B cell (primary cell): ENCODE results near the gene STK4. TPM values are rescaled to one million over a fixed set of nuclear protein-coding genes. Genes with fewer than 3 reads are reported as not detected.

ENCODE experiments used
- ATAC-seq: fragments of 200-7000 bp; cut with Tn5 transposase; one replicate; pipeline ENCODE4 v1.10.0; 2021; ENCODE audit warnings: low read depth, mild to moderate bottlenecking, moderate number of reproducible peaks, moderate library complexity
- CTCF ChIA-PET: fragments of 350-600 bp; sonication (Branson Sonifier 250); formaldehyde crosslinking; loops from one replicate; lab custom pipeline; 2021; ENCODE audit warnings: antibody characterized with exemption, inconsistent platforms; lab: Charles Lee
- POLR2A ChIA-PET: fragments of 350-600 bp; sonication (Branson Sonifier 250); formaldehyde crosslinking; loops from one replicate; lab custom pipeline; 2021; ENCODE audit warnings: antibody characterized with exemption; lab: Charles Lee
- DNase-seq: peaks from one replicate; pipeline ENCODE4 v3.0.0; 2013
- H2AFZ ChIP-seq: 2 replicates; pipeline ENCODE4 v1.6.1; 2012; ENCODE audit warnings: mild to moderate bottlenecking, low read depth, low read length; ENCODE audit not compliant: insufficient read depth, poor library complexity, severe bottlenecking
- H3K27ac ChIP-seq, 2 donors: 1 replicate in 1 of 2; 2 replicates in 1 of 2; pipeline ENCODE4 v1.5.1; 2012 to 2013; ENCODE audit warnings: low read length in 2 of 2, mild to moderate bottlenecking in 2 of 2, moderate library complexity in 1 of 2
- H3K27me3 ChIP-seq, 4 experiments: fragments of 200-600 bp in 1 of 4; sonication (generic) in 1 of 4; replicated peaks in 1 of 4; 1 replicate in 2 of 4; 2 replicates in 2 of 4; pipeline versions ENCODE4 v1.6.1 to v1.7.0; 2013 to 2016; ENCODE audit warnings: low read length in 3 of 4, mild to moderate bottlenecking in 2 of 4, mixed read lengths in 1 of 4, moderate library complexity in 1 of 4; ENCODE audit not compliant: insufficient read depth in 4 of 4, control insufficient read depth in 3 of 4; ENCODE audit errors: control extremely low read depth in 1 of 4
- H3K36me3 ChIP-seq, 2 experiments: replicated peaks in 1 of 2; 1 replicate in 1 of 2; 2 replicates in 1 of 2; pipeline versions ENCODE4 v1.6.1 to v1.7.1; 2013; ENCODE audit warnings: low read length in 1 of 2; ENCODE audit not compliant: insufficient read depth in 2 of 2, control insufficient read depth in 1 of 2; ENCODE audit errors: control extremely low read depth in 1 of 2, extremely low read depth in 1 of 2
- H3K4me1 ChIP-seq, 2 donors: fragments of 200-600 bp in 1 of 2; sonication (generic) in 1 of 2; 1 replicate in 1 of 2; 2 replicates in 1 of 2; pipeline versions ENCODE4 v1.5.1 to v1.6.1; 2013 to 2017; ENCODE audit warnings: low read length in 2 of 2; ENCODE audit not compliant: control insufficient read depth in 2 of 2, insufficient read depth in 2 of 2
- H3K4me2 ChIP-seq: replicated peaks from 2 replicates; pipeline ENCODE3; 2012; ENCODE audit warnings: mild to moderate bottlenecking, low read depth, low read length; ENCODE audit not compliant: poor library complexity, severe bottlenecking
- H3K4me3 ChIP-seq, 5 experiments: fragments of 200-600 bp in 1 of 5; sonication (generic) in 1 of 5; 1 replicate in 3 of 5; 2 replicates in 2 of 5; pipeline versions ENCODE4 v1.5.1 to v1.7.0; 2011 to 2016; ENCODE audit warnings: low read length in 4 of 5, mild to moderate bottlenecking in 4 of 5, low read depth in 2 of 5, control low read depth in 1 of 5, moderate library complexity in 1 of 5; ENCODE audit not compliant: insufficient read depth in 1 of 5; ENCODE audit errors: control extremely low read depth in 1 of 5, extremely low read depth in 1 of 5
- H3K79me2 ChIP-seq: fragments of 200-600 bp; sonication (generic); one replicate; pipeline ENCODE4 v1.6.0; 2016; ENCODE audit warnings: low read length; ENCODE audit not compliant: control insufficient read depth, insufficient read depth
- H3K9ac ChIP-seq: fragments of 200-600 bp; sonication (generic); 2 replicates; pipeline ENCODE4 v1.6.1; 2017; ENCODE audit warnings: mild to moderate bottlenecking, low read length, moderate library complexity
- H3K9me3 ChIP-seq, 3 donors: one replicate each; pipeline versions ENCODE4 v1.6.1 to v1.7.1; 2013; ENCODE audit warnings: low read length in 2 of 3; ENCODE audit not compliant: control insufficient read depth in 2 of 3, insufficient read depth in 1 of 3; ENCODE audit errors: control extremely low read depth in 1 of 3
- H4K20me1 ChIP-seq: 2 replicates; pipeline ENCODE4 v1.6.0; 2012; ENCODE audit warnings: mild to moderate bottlenecking, low read length; ENCODE audit not compliant: insufficient read depth, control insufficient read depth, poor library complexity, severe bottlenecking
- H3K27ac Mint-ChIP-seq: one replicate; pipeline ENCODE4 v1.8.0; 2021; ENCODE audit warnings: mixed read lengths
- H3K27me3 Mint-ChIP-seq: one replicate; pipeline ENCODE4 v1.8.0; 2021; ENCODE audit warnings: mixed read lengths
- H3K4me1 Mint-ChIP-seq: one replicate; pipeline ENCODE4 v1.8.0; 2021; ENCODE audit warnings: mixed read lengths
- H3K4me3 Mint-ChIP-seq: one replicate; pipeline ENCODE4 v1.8.0; 2021; ENCODE audit warnings: mixed read lengths
- H3K9me3 Mint-ChIP-seq: one replicate; pipeline ENCODE4 v1.8.0; 2022; ENCODE audit warnings: mixed read lengths; ENCODE audit not compliant: insufficient read depth
- EZH2 ChIP-seq: IDR thresholded peaks from 2 replicates; pipeline ENCODE4 v1.6.1; 2012; ENCODE audit warnings: borderline replicate concordance, low read depth, mild to moderate bottlenecking, moderate library complexity, low read length; ENCODE audit not compliant: insufficient read depth, poor library complexity, severe bottlenecking
- WGBS: methylation state at CpG from one replicate; pipeline ENCODE4 v1.1.5; 2013; ENCODE audit warnings: missing lambda C conversion rate; ENCODE audit not compliant: insufficient coverage; 5-methylcytosine and 5-hydroxymethylcytosine counted together
- intact Hi-C: fragments of 100-400 bp; cut with micrococcal nuclease; formaldehyde crosslinking; loops from one replicate; pipeline ENCODE4 v1.10.0; 2022
- polyA plus RNA-seq: library from polyadenylated mRNA; depleted of rRNA; stranded (reverse); fragments of >200 nt; gene quantifications from 2 replicates; pipeline ENCODE4 v1.2.3, GENCODE V29; 2012
- total RNA-seq, 2 donors: library from RNA; stranded (reverse); fragments of 120-200 nt in 1 of 2; gene quantifications; 1 replicate in 1 of 2; 2 replicates in 1 of 2; pipeline versions ENCODE4 v1.2.3 to v1.2.4, GENCODE V29; 2013 to 2022
- TF ChIP-seq, protein P1 (sequence below): fragments of 200-600 bp; IDR thresholded peaks from one replicate; pipeline ENCODE4 v1.8.0; 2022; ENCODE audit warnings: antibody characterized with exemption, mild to moderate bottlenecking

STK4 gene
- total and polyA plus RNA-seq, 2 donors (not counting 1 experiment from before 2014, with no cell fraction given) = 38.9 to 324 TPM

DNA sequence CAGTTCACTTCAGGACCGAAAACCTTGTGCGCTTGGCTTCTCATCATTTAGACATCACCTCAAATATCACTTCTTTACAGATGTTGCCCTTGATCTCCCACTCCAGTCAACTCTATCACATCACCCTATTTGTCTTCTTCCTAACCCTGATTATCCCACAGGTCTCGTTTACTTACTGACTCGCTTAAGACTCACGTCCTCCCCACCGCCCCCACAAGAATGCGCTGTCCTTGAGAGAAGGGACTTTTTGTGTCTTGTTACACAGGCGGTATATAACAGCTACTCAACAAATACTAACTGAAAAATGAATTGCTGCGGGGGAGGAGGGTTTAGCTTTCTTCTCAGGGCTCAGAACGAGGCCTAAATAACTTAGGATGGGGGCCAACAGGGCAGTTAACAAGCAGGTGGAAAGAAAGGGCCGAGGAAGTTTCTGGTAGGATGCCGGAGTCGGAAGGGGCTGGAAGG, 6.6 kb upstream of the STK4 start:
- Histone ChIP-seq H3K79me2 (peaks cover 61% of the 10 kb centered on the region), H3K9ac (peak overlapping the region; percentile 73), H3K9me3 (no peaks in the 10 kb centered on the region), H3K4me3 (peak overlapping the region; percentile 36 to 93 (median 82)), H3K4me1 (peaks cover 47 to 57% of the 10 kb centered on the region in 2 donors), H3K27ac (peak overlapping the region in 1 of 2 donors; percentile 70), H3K27me3 (no peaks in the 10 kb centered on the region), H2AFZ (peak overlapping the region; percentile 74), H3K36me3 (peaks cover 1 to 23% of the 10 kb centered on the region in 2 experiments), H4K20me1 (peaks cover 16% of the 10 kb centered on the region), H3K4me2 (peak overlapping the region; percentile 79)
- H3K27me3 Mint-ChIP-seq = no peaks in the 10 kb centered on the region
- ChIA-PET POLR2A (interaction anchor here (0.6 to 2.0 kb wide), 5 partner anchors 8 to 975 kb away, joined by 4 to 9 read pairs (median 5); no protein-coding TSS in a partner anchor), CTCF (interaction anchor here (1.0 to 2.4 kb wide), 6 partner anchors 13 to 47 kb away, joined by 3 to 7 read pairs (median 4); no protein-coding TSS in a partner anchor)
- no peaks in the 10 kb centered on the region for H3K9me3 Mint-ChIP-seq
- 13% methylated on average over 8 of the region's 13 CpGs for WGBS
- H3K4me3 Mint-ChIP-seq = peak overlapping the region; percentile 92
- ATAC-seq = peak; percentile 12
- TF ChIP-seq, protein P1, sequence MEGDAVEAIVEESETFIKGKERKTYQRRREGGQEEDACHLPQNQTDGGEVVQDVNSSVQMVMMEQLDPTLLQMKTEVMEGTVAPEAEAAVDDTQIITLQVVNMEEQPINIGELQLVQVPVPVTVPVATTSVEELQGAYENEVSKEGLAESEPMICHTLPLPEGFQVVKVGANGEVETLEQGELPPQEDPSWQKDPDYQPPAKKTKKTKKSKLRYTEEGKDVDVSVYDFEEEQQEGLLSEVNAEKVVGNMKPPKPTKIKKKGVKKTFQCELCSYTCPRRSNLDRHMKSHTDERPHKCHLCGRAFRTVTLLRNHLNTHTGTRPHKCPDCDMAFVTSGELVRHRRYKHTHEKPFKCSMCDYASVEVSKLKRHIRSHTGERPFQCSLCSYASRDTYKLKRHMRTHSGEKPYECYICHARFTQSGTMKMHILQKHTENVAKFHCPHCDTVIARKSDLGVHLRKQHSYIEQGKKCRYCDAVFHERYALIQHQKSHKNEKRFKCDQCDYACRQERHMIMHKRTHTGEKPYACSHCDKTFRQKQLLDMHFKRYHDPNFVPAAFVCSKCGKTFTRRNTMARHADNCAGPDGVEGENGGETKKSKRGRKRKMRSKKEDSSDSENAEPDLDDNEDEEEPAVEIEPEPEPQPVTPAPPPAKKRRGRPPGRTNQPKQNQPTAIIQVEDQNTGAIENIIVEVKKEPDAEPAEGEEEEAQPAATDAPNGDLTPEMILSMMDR = peak; percentile 28
- no peak for TF ChIP-seq EZH2
- peaks cover 61% of the 10 kb centered on the region for H3K4me1 Mint-ChIP-seq
- intact Hi-C loops = loop anchor here (1.0 to 10.0 kb wide), 6 partner anchors 8 to 458 kb away; partner anchors contain the start of genes PABPC1L, PIGT and PKIG
- peak; percentile 69 for DNase-seq
- peak overlapping the region; percentile 89 for H3K27ac Mint-ChIP-seq
